Neural progenitor cell (in vitro differentiated cells): Measurements from ENCODE around the gene ZNF197.

Experiments
- EZH2 ChIP-seq: fragments of 200-600 bp; sonication (generic); IDR thresholded peaks from 2 replicates; pipeline ENCODE4 v1.6.1; 2017; ENCODE audit warnings: antibody characterized with exemption, mild to moderate bottlenecking, moderate library complexity
- EZH2phosphoT487 ChIP-seq: fragments of 200-600 bp; sonication (generic); IDR thresholded peaks from 2 replicates; pipeline ENCODE4 v1.6.1; 2017; ENCODE audit warnings: antibody characterized with exemption
- TF ChIP-seq, protein P1 (sequence below): fragments of 200-600 bp; sonication (generic); IDR thresholded peaks from 2 replicates; pipeline ENCODE4 v1.5.1; 2017; ENCODE audit warnings: antibody characterized with exemption, mild to moderate bottlenecking

DNA sequence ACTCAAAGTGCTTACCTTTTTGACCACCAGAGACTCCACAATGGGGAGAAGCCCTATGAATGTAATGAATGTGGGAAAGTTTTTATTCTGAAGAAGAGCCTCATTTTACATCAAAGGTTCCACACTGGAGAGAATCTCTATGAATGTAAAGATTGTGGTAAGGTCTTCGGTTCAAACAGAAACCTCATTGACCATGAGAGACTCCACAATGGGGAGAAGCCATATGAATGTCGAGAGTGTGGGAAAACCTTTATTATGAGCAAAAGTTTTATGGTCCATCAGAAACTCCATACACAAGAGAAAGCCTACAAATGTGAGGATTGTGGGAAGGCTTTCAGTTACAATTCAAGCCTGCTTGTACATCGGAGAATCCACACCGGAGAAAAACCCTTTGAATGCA is 18.2 kb downstream of the ZNF197 start:
- TF ChIP-seq, protein P1, sequence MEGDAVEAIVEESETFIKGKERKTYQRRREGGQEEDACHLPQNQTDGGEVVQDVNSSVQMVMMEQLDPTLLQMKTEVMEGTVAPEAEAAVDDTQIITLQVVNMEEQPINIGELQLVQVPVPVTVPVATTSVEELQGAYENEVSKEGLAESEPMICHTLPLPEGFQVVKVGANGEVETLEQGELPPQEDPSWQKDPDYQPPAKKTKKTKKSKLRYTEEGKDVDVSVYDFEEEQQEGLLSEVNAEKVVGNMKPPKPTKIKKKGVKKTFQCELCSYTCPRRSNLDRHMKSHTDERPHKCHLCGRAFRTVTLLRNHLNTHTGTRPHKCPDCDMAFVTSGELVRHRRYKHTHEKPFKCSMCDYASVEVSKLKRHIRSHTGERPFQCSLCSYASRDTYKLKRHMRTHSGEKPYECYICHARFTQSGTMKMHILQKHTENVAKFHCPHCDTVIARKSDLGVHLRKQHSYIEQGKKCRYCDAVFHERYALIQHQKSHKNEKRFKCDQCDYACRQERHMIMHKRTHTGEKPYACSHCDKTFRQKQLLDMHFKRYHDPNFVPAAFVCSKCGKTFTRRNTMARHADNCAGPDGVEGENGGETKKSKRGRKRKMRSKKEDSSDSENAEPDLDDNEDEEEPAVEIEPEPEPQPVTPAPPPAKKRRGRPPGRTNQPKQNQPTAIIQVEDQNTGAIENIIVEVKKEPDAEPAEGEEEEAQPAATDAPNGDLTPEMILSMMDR, result no peak
- TF ChIP-seq EZH2phosphoT487, result no peak
- no peak for TF ChIP-seq EZH2
